HEK293 (cell line): ENCODE results near the gene KPNA5.

Experiments
- CTCF ChIA-PET: fragments of 350-600 bp; formaldehyde crosslinking; extraction: SDS; loops from one replicate; lab custom pipeline; 2021; ENCODE audit warnings: antibody characterized with exemption; lab: Yijun Ruan, JAX
- POLR2A ChIA-PET: fragments of 300-600 bp; formaldehyde crosslinking; extraction: SDS; loops from one replicate; lab custom pipeline; 2020; ENCODE audit warnings: antibody characterized with exemption, inconsistent platforms; lab: Yijun Ruan, JAX
- H3K27ac ChIP-seq: fragments of 200-500 bp; sonication (Bioruptor generic); 2 replicates; pipeline ENCODE4 v1.5.1; 2014; ENCODE audit warnings: low read depth, low read length, control low read depth, inconsistent platforms; ENCODE audit errors: extremely low read depth
- H3K36me3 ChIP-seq, 2 experiments: fragments of 200-500 bp in 1 of 2; sonication (Bioruptor generic) in 1 of 2; 1 replicate in 1 of 2; 2 replicates in 1 of 2; pipeline ENCODE4 v1.5.1; 2014 to 2017; ENCODE audit warnings: inconsistent platforms in 2 of 2, low read length in 2 of 2; ENCODE audit not compliant: control insufficient read depth in 2 of 2, insufficient read depth in 1 of 2
- H3K4me1 ChIP-seq: fragments of 200-500 bp; sonication (Bioruptor generic); 2 replicates; pipeline ENCODE4 v1.5.1; 2014; ENCODE audit warnings: mild to moderate bottlenecking, low read length, inconsistent platforms; ENCODE audit not compliant: control insufficient read depth, insufficient read depth
- H3K4me3 ChIP-seq: 2 replicates; pipeline ENCODE4 v1.5.1; 2011; ENCODE audit warnings: low read depth, mild to moderate bottlenecking, control low read depth, low read length, moderate library complexity
- H3K9me3 ChIP-seq: fragments of 200-500 bp; sonication (Bioruptor generic); 2 replicates; pipeline ENCODE4 v1.5.1; 2014; ENCODE audit warnings: low read depth, low read length, inconsistent platforms; ENCODE audit not compliant: control insufficient read depth, insufficient read depth
- GFI1B ChIP-seq: fragments of 450-650 bp; formaldehyde crosslinking; IDR thresholded peaks from 2 replicates; pipeline ENCODE4 v1.5.1; 2016; ENCODE audit warnings: missing biosample characterization, missing genetic modification characterization
- KLF7 ChIP-seq: fragments of 450-650 bp; formaldehyde crosslinking; IDR thresholded peaks from 2 replicates; pipeline ENCODE4 v1.5.1; 2016; ENCODE audit warnings: missing biosample characterization, missing genetic modification characterization, borderline replicate concordance
- PRDM10 ChIP-seq: fragments of 450-650 bp; formaldehyde crosslinking; IDR thresholded peaks from 2 replicates; pipeline ENCODE4 v1.5.1; 2016; ENCODE audit warnings: missing biosample characterization, missing genetic modification characterization
- REPIN1 ChIP-seq: fragments of 450-650 bp; formaldehyde crosslinking; IDR thresholded peaks from 2 replicates; pipeline ENCODE4 v1.5.1; 2017; ENCODE audit warnings: missing biosample characterization, missing genetic modification characterization, low read depth
- SCRT2 ChIP-seq: fragments of 450-650 bp; formaldehyde crosslinking; IDR thresholded peaks from 2 replicates; pipeline ENCODE4 v1.5.1; 2016; ENCODE audit warnings: missing biosample characterization, missing genetic modification characterization
- TCF7L2 ChIP-seq: IDR thresholded peaks from 2 replicates; pipeline ENCODE4 v1.6.1; 2011; ENCODE audit warnings: low read depth, mild to moderate bottlenecking, inconsistent platforms, low read length, moderate library complexity, borderline replicate concordance
- YY1 ChIP-seq: fragments of 450-650 bp; formaldehyde crosslinking; IDR thresholded peaks from 2 replicates; pipeline ENCODE4 v1.5.1; 2018; ENCODE audit warnings: missing biosample characterization, missing genetic modification characterization
- ZNF121 ChIP-seq: fragments of 450-650 bp; formaldehyde crosslinking; IDR thresholded peaks from 2 replicates; pipeline ENCODE4 v1.5.1; 2016; ENCODE audit warnings: missing biosample characterization, missing genetic modification characterization
- ZNF138 ChIP-seq: fragments of 450-650 bp; formaldehyde crosslinking; IDR thresholded peaks from 2 replicates; pipeline ENCODE4 v1.5.1; 2016; ENCODE audit warnings: missing biosample characterization, missing genetic modification characterization, borderline replicate concordance
- ZNF16 ChIP-seq: fragments of 450-650 bp; formaldehyde crosslinking; IDR thresholded peaks from 2 replicates; pipeline ENCODE4 v1.5.1; 2016; ENCODE audit warnings: low read depth, missing biosample characterization, missing genetic modification characterization
- ZNF174 ChIP-seq: fragments of 450-650 bp; formaldehyde crosslinking; IDR thresholded peaks from 2 replicates; pipeline ENCODE4 v1.5.0; 2017; ENCODE audit warnings: missing biosample characterization, mild to moderate bottlenecking, missing genetic modification characterization
- ZNF175 ChIP-seq: fragments of 450-650 bp; formaldehyde crosslinking; IDR thresholded peaks from 2 replicates; pipeline ENCODE4 v1.5.1; 2016; ENCODE audit warnings: missing biosample characterization, missing genetic modification characterization
- ZNF404 ChIP-seq: fragments of 450-650 bp; formaldehyde crosslinking; IDR thresholded peaks from 2 replicates; pipeline ENCODE4 v1.5.1; 2017; ENCODE audit warnings: missing biosample characterization, missing genetic modification characterization
- ZNF416 ChIP-seq: fragments of 450-650 bp; formaldehyde crosslinking; IDR thresholded peaks from 2 replicates; pipeline ENCODE4 v1.5.1; 2016; ENCODE audit warnings: missing biosample characterization, missing genetic modification characterization
- ZNF544 ChIP-seq: fragments of 450-650 bp; formaldehyde crosslinking; IDR thresholded peaks from 2 replicates; pipeline ENCODE4 v1.5.0; 2017; ENCODE audit warnings: missing biosample characterization, missing genetic modification characterization
- ZNF549 ChIP-seq: fragments of 450-650 bp; IDR thresholded peaks from 2 replicates; pipeline ENCODE4 v1.5.1; 2018; ENCODE audit warnings: missing biosample characterization, missing genetic modification characterization, mild to moderate bottlenecking, inconsistent platforms, moderate library complexity
- ZNF561 ChIP-seq: fragments of 450-650 bp; IDR thresholded peaks from 2 replicates; pipeline ENCODE4 v1.5.1; 2018; ENCODE audit warnings: missing biosample characterization, missing genetic modification characterization, borderline replicate concordance
- ZNF626 ChIP-seq: fragments of 450-650 bp; sonication (Bioruptor Pico); formaldehyde crosslinking; IDR thresholded peaks from 2 replicates; pipeline ENCODE4 v1.5.1; 2018; ENCODE audit warnings: missing biosample characterization, missing genetic modification characterization, inconsistent platforms
- ZNF664 ChIP-seq: fragments of 450-650 bp; formaldehyde crosslinking; IDR thresholded peaks from 2 replicates; pipeline ENCODE4 v1.5.1; 2016; ENCODE audit warnings: missing biosample characterization, missing genetic modification characterization
- ZNF747 ChIP-seq: fragments of 450-650 bp; formaldehyde crosslinking; IDR thresholded peaks from 2 replicates; pipeline ENCODE4 v1.5.1; 2016; ENCODE audit warnings: missing biosample characterization, missing genetic modification characterization
- ZNF777 ChIP-seq: fragments of 450-650 bp; formaldehyde crosslinking; IDR thresholded peaks from 2 replicates; pipeline ENCODE4 v1.5.1; 2017; ENCODE audit warnings: missing biosample characterization, missing genetic modification characterization, borderline replicate concordance
- ZNF792 ChIP-seq: fragments of 450-650 bp; formaldehyde crosslinking; IDR thresholded peaks from 2 replicates; pipeline ENCODE4 v1.5.1; 2016; ENCODE audit warnings: missing biosample characterization, missing genetic modification characterization
- TF ChIP-seq, protein P1 (sequence below): fragments of 450-650 bp; formaldehyde crosslinking; IDR thresholded peaks from 2 replicates; pipeline ENCODE4 v1.5.1; 2016; ENCODE audit warnings: missing biosample characterization, missing genetic modification characterization
- TF ChIP-seq, protein P2 (sequence below): fragments of 450-650 bp; formaldehyde crosslinking; IDR thresholded peaks from 2 replicates; pipeline ENCODE4 v1.5.1; 2016; ENCODE audit warnings: missing biosample characterization, missing genetic modification characterization
- TF ChIP-seq, protein P3 (sequence below): fragments of 450-650 bp; formaldehyde crosslinking; IDR thresholded peaks from 2 replicates; pipeline ENCODE4 v1.5.1; 2017; ENCODE audit warnings: missing biosample characterization, missing genetic modification characterization
- TF ChIP-seq, protein P4 (sequence below): fragments of 450-650 bp; formaldehyde crosslinking; IDR thresholded peaks from 2 replicates; pipeline ENCODE4 v1.5.1; 2016; ENCODE audit warnings: missing biosample characterization, missing genetic modification characterization

Gene KPNA5

GRCh38 chr6:116779573-116780164 lies 98.7 kb downstream of the KPNA5 start (continued):
- TF ChIP-seq, protein P1, sequence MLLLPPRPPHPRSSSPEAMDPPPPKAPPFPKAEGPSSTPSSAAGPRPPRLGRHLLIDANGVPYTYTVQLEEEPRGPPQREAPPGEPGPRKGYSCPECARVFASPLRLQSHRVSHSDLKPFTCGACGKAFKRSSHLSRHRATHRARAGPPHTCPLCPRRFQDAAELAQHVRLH (tag by site-specific recombination) = no peak
- TF ChIP-seq, protein P2, sequence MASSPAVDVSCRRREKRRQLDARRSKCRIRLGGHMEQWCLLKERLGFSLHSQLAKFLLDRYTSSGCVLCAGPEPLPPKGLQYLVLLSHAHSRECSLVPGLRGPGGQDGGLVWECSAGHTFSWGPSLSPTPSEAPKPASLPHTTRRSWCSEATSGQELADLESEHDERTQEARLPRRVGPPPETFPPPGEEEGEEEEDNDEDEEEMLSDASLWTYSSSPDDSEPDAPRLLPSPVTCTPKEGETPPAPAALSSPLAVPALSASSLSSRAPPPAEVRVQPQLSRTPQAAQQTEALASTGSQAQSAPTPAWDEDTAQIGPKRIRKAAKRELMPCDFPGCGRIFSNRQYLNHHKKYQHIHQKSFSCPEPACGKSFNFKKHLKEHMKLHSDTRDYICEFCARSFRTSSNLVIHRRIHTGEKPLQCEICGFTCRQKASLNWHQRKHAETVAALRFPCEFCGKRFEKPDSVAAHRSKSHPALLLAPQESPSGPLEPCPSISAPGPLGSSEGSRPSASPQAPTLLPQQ (tag by site-specific recombination) = no peak
- no peak for TF ChIP-seq ZNF747 (tag by site-specific recombination)
- no peak for TF ChIP-seq SCRT2 (tag by site-specific recombination)
- no peak for TF ChIP-seq ZNF549
- no peak for TF ChIP-seq ZNF121 (tag by site-specific recombination)
- no peak for TF ChIP-seq TCF7L2
- TF ChIP-seq ZNF664 (tag by site-specific recombination) = no peak
- no peak for TF ChIP-seq ZNF792
- TF ChIP-seq, all 188 proteins: peak for 3

GRCh38 chr6:116783852-116784251 lies 102.8 kb downstream of the KPNA5 start:
- Histone ChIP-seq H3K36me3 (no peaks in the 10 kb centered on the region), H3K9me3 (no peaks in the 10 kb centered on the region), H3K4me3 (no peak overlapping the region), H3K4me1 (no peaks in the 10 kb centered on the region)
- ChIA-PET CTCF (interaction anchor here (0.7 to 1.1 kb wide), 2 partner anchors 64 to 492 kb away, joined by 3 to 4 read pairs; no protein-coding TSS in a partner anchor), POLR2A (no interaction called here)
- no peak for TF ChIP-seq ZNF175 (tag by site-specific recombination)
- TF ChIP-seq KLF7 = no peak
- no peak for TF ChIP-seq REPIN1 (tag by site-specific recombination)
- TF ChIP-seq ZNF626 = no peak
- TF ChIP-seq GFI1B (tag by site-specific recombination) = no peak
- TF ChIP-seq ZNF16 = no peak
- TF ChIP-seq, protein P3, sequence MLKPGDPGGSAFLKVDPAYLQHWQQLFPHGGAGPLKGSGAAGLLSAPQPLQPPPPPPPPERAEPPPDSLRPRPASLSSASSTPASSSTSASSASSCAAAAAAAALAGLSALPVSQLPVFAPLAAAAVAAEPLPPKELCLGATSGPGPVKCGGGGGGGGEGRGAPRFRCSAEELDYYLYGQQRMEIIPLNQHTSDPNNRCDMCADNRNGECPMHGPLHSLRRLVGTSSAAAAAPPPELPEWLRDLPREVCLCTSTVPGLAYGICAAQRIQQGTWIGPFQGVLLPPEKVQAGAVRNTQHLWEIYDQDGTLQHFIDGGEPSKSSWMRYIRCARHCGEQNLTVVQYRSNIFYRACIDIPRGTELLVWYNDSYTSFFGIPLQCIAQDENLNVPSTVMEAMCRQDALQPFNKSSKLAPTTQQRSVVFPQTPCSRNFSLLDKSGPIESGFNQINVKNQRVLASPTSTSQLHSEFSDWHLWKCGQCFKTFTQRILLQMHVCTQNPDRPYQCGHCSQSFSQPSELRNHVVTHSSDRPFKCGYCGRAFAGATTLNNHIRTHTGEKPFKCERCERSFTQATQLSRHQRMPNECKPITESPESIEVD = no peak
- TF ChIP-seq ZNF174 (tag by site-specific recombination) = no peak
- TF ChIP-seq ZNF561 (tag by site-specific recombination) = no peak
- no peak for TF ChIP-seq ZNF404
- no peak for TF ChIP-seq ZNF777 (tag by site-specific recombination)
- TF ChIP-seq ZNF544 (tag by site-specific recombination) = no peak
- no peak for TF ChIP-seq ZNF138 (tag by site-specific recombination)
- no peak for TF ChIP-seq YY1 (tag by site-specific recombination)
- no peak for TF ChIP-seq PRDM10
- TF ChIP-seq ZNF416 = no peak
- TF ChIP-seq, protein P4, sequence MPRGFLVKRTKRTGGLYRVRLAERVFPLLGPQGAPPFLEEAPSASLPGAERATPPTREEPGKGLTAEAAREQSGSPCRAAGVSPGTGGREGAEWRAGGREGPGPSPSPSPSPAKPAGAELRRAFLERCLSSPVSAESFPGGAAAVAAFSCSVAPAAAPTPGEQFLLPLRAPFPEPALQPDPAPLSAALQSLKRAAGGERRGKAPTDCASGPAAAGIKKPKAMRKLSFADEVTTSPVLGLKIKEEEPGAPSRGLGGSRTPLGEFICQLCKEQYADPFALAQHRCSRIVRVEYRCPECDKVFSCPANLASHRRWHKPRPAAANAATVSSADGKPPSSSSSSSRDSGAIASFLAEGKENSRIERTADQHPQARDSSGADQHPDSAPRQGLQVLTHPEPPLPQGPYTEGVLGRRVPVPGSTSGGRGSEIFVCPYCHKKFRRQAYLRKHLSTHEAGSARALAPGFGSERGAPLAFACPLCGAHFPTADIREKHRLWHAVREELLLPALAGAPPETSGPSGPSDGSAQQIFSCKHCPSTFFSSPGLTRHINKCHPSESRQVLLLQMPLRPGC (tag by site-specific recombination) = no peak
- TF ChIP-seq, all 188 proteins: peak for 0
- no peak overlapping the region for H3K27ac ChIP-seq
